Ishikawa (cell line): ENCODE measurements around the gene NINJ1.

Experiments
- CREB1 ChIP-seq: IDR thresholded peaks from 2 replicates; pipeline ENCODE4 v1.6.1; 2012; ENCODE audit warnings: low read depth
- EP300 ChIP-seq: IDR thresholded peaks from 2 replicates; pipeline ENCODE4 v1.6.1; 2012; ENCODE audit warnings: borderline replicate concordance
- FOXM1 ChIP-seq: IDR thresholded peaks from 2 replicates; pipeline ENCODE4 v1.6.1; 2012; ENCODE audit warnings: low read depth, borderline replicate concordance
- RAD21 ChIP-seq: IDR thresholded peaks from 2 replicates; pipeline ENCODE4 v1.6.1; 2012; ENCODE audit warnings: low read depth
- TAF1 ChIP-seq: IDR thresholded peaks from 2 replicates; pipeline ENCODE4 v1.6.1; 2012; ENCODE audit warnings: low read depth, mild to moderate bottlenecking
- TCF12 ChIP-seq: IDR thresholded peaks from 2 replicates; pipeline ENCODE4 v1.6.1; 2012; ENCODE audit warnings: low read depth
- TEAD4 ChIP-seq: IDR thresholded peaks from 2 replicates; pipeline ENCODE4 v1.6.1; 2012
- ZBTB7A ChIP-seq: IDR thresholded peaks from 2 replicates; pipeline ENCODE4 v1.6.1; 2012; ENCODE audit warnings: low read depth
- TF ChIP-seq, protein P1 (sequence below): IDR thresholded peaks from 2 replicates; pipeline ENCODE4 v1.6.1; 2012
- TF ChIP-seq, protein P2 (sequence below): IDR thresholded peaks from 2 replicates; pipeline ENCODE4 v1.6.1; 2012; ENCODE audit warnings: low read depth, mild to moderate bottlenecking

DNA sequence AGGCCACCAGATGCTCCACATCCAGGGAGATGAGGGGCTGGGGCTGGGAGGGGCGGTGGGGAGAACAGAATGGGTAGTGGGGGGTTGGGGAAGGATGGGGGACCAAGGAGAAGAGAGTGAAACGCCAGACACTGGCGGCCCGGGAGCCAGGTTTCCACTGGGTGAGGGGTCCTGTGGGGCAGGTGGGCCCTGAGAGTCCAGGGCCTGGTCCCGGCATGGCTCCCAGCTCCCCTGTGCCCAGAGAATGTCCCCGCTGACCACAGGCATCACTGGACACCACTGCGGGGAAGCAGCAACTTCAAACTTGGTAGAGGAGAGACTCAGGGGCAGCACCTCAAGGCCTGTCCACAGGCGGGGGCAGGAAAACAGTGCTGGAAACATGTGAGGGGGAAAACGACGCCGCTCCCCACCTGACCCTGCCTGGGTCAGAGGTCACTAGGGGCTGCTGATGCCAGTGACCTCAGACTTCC is 13.2 kb downstream of the NINJ1 start:
- TF ChIP-seq EP300 = no peak
- no peak for TF ChIP-seq RAD21
- TF ChIP-seq, protein P1, sequence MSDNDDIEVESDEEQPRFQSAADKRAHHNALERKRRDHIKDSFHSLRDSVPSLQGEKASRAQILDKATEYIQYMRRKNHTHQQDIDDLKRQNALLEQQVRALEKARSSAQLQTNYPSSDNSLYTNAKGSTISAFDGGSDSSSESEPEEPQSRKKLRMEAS = no peak
- TF ChIP-seq TEAD4 = no peak
- TF ChIP-seq, protein P2, sequence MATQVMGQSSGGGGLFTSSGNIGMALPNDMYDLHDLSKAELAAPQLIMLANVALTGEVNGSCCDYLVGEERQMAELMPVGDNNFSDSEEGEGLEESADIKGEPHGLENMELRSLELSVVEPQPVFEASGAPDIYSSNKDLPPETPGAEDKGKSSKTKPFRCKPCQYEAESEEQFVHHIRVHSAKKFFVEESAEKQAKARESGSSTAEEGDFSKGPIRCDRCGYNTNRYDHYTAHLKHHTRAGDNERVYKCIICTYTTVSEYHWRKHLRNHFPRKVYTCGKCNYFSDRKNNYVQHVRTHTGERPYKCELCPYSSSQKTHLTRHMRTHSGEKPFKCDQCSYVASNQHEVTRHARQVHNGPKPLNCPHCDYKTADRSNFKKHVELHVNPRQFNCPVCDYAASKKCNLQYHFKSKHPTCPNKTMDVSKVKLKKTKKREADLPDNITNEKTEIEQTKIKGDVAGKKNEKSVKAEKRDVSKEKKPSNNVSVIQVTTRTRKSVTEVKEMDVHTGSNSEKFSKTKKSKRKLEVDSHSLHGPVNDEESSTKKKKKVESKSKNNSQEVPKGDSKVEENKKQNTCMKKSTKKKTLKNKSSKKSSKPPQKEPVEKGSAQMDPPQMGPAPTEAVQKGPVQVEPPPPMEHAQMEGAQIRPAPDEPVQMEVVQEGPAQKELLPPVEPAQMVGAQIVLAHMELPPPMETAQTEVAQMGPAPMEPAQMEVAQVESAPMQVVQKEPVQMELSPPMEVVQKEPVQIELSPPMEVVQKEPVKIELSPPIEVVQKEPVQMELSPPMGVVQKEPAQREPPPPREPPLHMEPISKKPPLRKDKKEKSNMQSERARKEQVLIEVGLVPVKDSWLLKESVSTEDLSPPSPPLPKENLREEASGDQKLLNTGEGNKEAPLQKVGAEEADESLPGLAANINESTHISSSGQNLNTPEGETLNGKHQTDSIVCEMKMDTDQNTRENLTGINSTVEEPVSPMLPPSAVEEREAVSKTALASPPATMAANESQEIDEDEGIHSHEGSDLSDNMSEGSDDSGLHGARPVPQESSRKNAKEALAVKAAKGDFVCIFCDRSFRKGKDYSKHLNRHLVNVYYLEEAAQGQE = no peak
- TF ChIP-seq FOXM1 = no peak
- no peak for TF ChIP-seq TAF1
- TF ChIP-seq TCF12 = no peak
- no peak for TF ChIP-seq ZBTB7A
- no peak for TF ChIP-seq CREB1
